Dedifferentiated amniotic fluid mesenchymal stem cell (primary cell): Measurements from ENCODE around the gene SLC25A5.

ENCODE experiments used
- DNase-seq: peaks from one replicate; pipeline ENCODE4 v3.0.0-alpha.2; 2016; ENCODE audit errors: extremely low spot score

The SLC25A5 gene

GRCh38 chrX:119505945-119506344, 37.7 kb downstream of the SLC25A5 start:
- DNase-seq: no peak

GRCh38 chrX:119507206-119507605, 39.0 kb downstream of the SLC25A5 start:
- DNase-seq: no peak

- peak; percentile 34 for DNase-seq
Measured at GRCh38 chrX:119512146-119512800, 44.0 kb downstream of the SLC25A5 start.

- DNase-seq: peak; percentile 59
Measured at GRCh38 chrX:119516157-119516702, 48.0 kb downstream of the SLC25A5 start.

- DNase-seq: no peak
Measured at GRCh38 chrX:119518371-119518770, 50.1 kb downstream of the SLC25A5 start.
